HepG2 (cell line): Measurements from ENCODE around the gene KCNB1. TPM values are rescaled to one million over a fixed set of nuclear protein-coding genes. Genes with fewer than 3 reads are reported as not detected.

Experiments
- ATAC-seq: fragments of 200-7000 bp; cut with Tn5 transposase; 3 replicates; pipeline ENCODE4 v1.9.1; 2020; ENCODE audit warnings: mild to moderate bottlenecking, moderate library complexity
- BruUV-seq: library from RNA; stranded (reverse); fragments of 400-500 nt; replicated peaks from 2 replicates; lab custom pipeline; 2021; lab: Mats Ljungman, UMichigan
- CTCF ChIA-PET: fragments of 300-600 bp; formaldehyde crosslinking; extraction: SDS; loops from one replicate; lab custom pipeline; 2021; ENCODE audit warnings: low total read pairs, inconsistent platforms, low intra/inter-chr PET ratio; lab: Yijun Ruan, JAX
- POLR2A ChIA-PET: fragments of 350-600 bp; sonication (Branson Sonifier 250); formaldehyde crosslinking; loops from one replicate; lab custom pipeline; 2020; ENCODE audit warnings: antibody characterized with exemption, inconsistent platforms; lab: Yijun Ruan, JAX
- DNase-seq: peaks from one replicate; pipeline ENCODE4 v3.0.0-alpha.2; 2015; ENCODE audit warnings: low spot score
- FAIRE-seq: peaks from 3 replicates; lab custom pipeline; 2011; peaks lifted over from hg19 to GRCh38; lab: Jason Lieb, UNC
- H2AFZ ChIP-seq: one replicate; pipeline ENCODE4 v1.6.1; 2011; ENCODE audit warnings: low read length, inconsistent platforms
- H3K27ac ChIP-seq: fragments of 300-600 bp; 3 replicates; pipeline ENCODE4 v1.8.0; 2011; ENCODE audit warnings: mixed run types, mild to moderate bottlenecking, mixed read lengths, low read length, inconsistent platforms; ENCODE audit not compliant: insufficient read depth; ENCODE audit errors: extremely low read length
- H3K27me3 ChIP-seq, 2 experiments: fragments of 200-600 bp in 1 of 2; 2 replicates in 1 of 2; 3 replicates in 1 of 2; pipeline versions ENCODE4 v1.6.0 to v1.8.0; 2011; ENCODE audit warnings: low read length in 2 of 2, mild to moderate bottlenecking in 2 of 2, moderate library complexity in 2 of 2, inconsistent platforms in 1 of 2; ENCODE audit not compliant: insufficient read depth in 2 of 2, control insufficient read depth in 1 of 2
- H3K36me3 ChIP-seq, 2 experiments: fragments of 200-600 bp in 1 of 2; replicated peaks in 1 of 2; 2 replicates in 1 of 2; 3 replicates in 1 of 2; pipeline versions ENCODE4 v1.5.1 to v1.8.0; 2011; ENCODE audit warnings: low read length in 2 of 2, inconsistent platforms in 1 of 2; ENCODE audit not compliant: insufficient read depth in 2 of 2, control insufficient read depth in 1 of 2
- H3K4me1 ChIP-seq: 2 replicates; pipeline ENCODE4 v1.5.1; 2012; ENCODE audit warnings: low read length, inconsistent platforms; ENCODE audit not compliant: insufficient read depth
- H3K4me2 ChIP-seq: 2 replicates; pipeline ENCODE4 v1.6.0; 2011; ENCODE audit warnings: low read depth, low read length, inconsistent platforms
- H3K4me3 ChIP-seq, 3 experiments: fragments of 200-600 bp in 1 of 3; sonication (generic), shearing (Covaris generic) in 1 of 3; replicated peaks in 1 of 3; 2 replicates each; pipeline ENCODE4 v1.5.1; 2011 to 2016; ENCODE audit warnings: low read length in 3 of 3, inconsistent platforms in 2 of 3, low read depth in 2 of 3, mild to moderate bottlenecking in 2 of 3, control low read depth in 1 of 3, mixed read lengths in 1 of 3; ENCODE audit not compliant: insufficient read depth in 1 of 3
- H3K79me2 ChIP-seq: one replicate; pipeline ENCODE4 v1.6.1; 2011; ENCODE audit warnings: low read length, inconsistent platforms; ENCODE audit not compliant: insufficient read depth
- H3K9ac ChIP-seq: 2 replicates; pipeline ENCODE4 v1.6.0; 2011; ENCODE audit warnings: mild to moderate bottlenecking, low read depth, low read length, inconsistent platforms; ENCODE audit not compliant: insufficient read depth
- H3K9me3 ChIP-seq: 2 replicates; pipeline ENCODE4 v1.5.1; 2012; ENCODE audit warnings: mild to moderate bottlenecking, low read length
- H4K20me1 ChIP-seq: 2 replicates; pipeline ENCODE4 v1.6.0; 2011; ENCODE audit warnings: inconsistent platforms, mild to moderate bottlenecking, low read length, moderate library complexity; ENCODE audit not compliant: insufficient read depth
- HOXD1 ChIP-seq: sonication (generic); formaldehyde crosslinking; IDR thresholded peaks from 2 replicates; pipeline ENCODE4 v1.5.0; 2020; ENCODE audit warnings: missing genetic modification reagents
- RNF219 ChIP-seq: sonication (generic); formaldehyde crosslinking; IDR thresholded peaks from 2 replicates; pipeline ENCODE4 v1.5.0; 2020; ENCODE audit warnings: mild to moderate bottlenecking, missing genetic modification reagents
- SRF ChIP-seq: IDR thresholded peaks from 2 replicates; pipeline ENCODE4 v1.6.1; 2011; ENCODE audit warnings: mild to moderate bottlenecking, low read depth, low read length, moderate library complexity
- TBX2 ChIP-seq: sonication (generic); formaldehyde crosslinking; IDR thresholded peaks from 2 replicates; pipeline ENCODE4 v1.5.0; 2020; ENCODE audit warnings: missing genetic modification reagents, mild to moderate bottlenecking, borderline replicate concordance
- U2AF1 ChIP-seq: fragments of 200-400 bp; formaldehyde crosslinking; optimal IDR thresholded peaks from 2 replicates; pipeline ENCODE3; 2017; ENCODE audit warnings: mild to moderate bottlenecking, low read depth, low read length
- ZNF282 ChIP-seq: fragments of 450-650 bp; IDR thresholded peaks from 2 replicates; pipeline ENCODE4 v1.6.1; 2018; ENCODE audit not compliant: partially characterized antibody
- ZNF562 ChIP-seq: sonication (generic); formaldehyde crosslinking; IDR thresholded peaks from 2 replicates; pipeline ENCODE4 v1.8.0; 2022; ENCODE audit warnings: missing genetic modification reagents, borderline replicate concordance
- ZNF615 ChIP-seq: sonication (generic); formaldehyde crosslinking; IDR thresholded peaks from 2 replicates; pipeline ENCODE4 v1.5.0; 2020; ENCODE audit warnings: mild to moderate bottlenecking, missing genetic modification reagents, borderline replicate concordance
- WGBS: methylation state at CpG from one replicate; pipeline ENCODE4 v1.1.6; 2017; ENCODE audit warnings: low lambda C conversion rate; 5-methylcytosine and 5-hydroxymethylcytosine counted together
- in situ Hi-C: cut with HindIII; loops from 2 replicates; pipeline ENCODE4 v1.10.0; 2017; ENCODE audit warnings: low pct_unique_long_range_greater_than_20kb; ENCODE audit not compliant: extremely low pct_ligation_motif_present
- intact Hi-C: fragments of 100-400 bp; cut with micrococcal nuclease; formaldehyde crosslinking; loops from one replicate; pipeline ENCODE4 v1.10.0; 2022; ENCODE audit not compliant: unreplicated experiment
- polyA plus RNA-seq, 8 experiments: library from polyadenylated mRNA; depleted of rRNA in 3 of 8; stranded (reverse) in 7 of 8; unstranded in 1 of 8; fragments of >200 nt; fragmentation: Illumina TruSeq in 4 of 8; extraction: Trizol in 4 of 8; gene quantifications; 2 replicates each; pipeline versions ENCODE4 v1.2.1 to v1.2.3, GENCODE V29; 2011 to 2016; ENCODE audit warnings: low read depth in 4 of 8, missing spikeins in 1 of 8, mixed read lengths in 1 of 8; ENCODE audit not compliant: insufficient read depth in 1 of 8
- total RNA-seq, 5 experiments: library from RNA; depleted of rRNA; stranded (reverse); fragments of >200 nt; fragmentation: Illumina TruSeq; extraction: Trizol; gene quantifications; 2 replicates each; pipeline ENCODE4 v1.2.3, GENCODE V29; 2016; ENCODE audit warnings: low read depth in 1 of 5
- TF ChIP-seq, protein P1 (sequence below): sonication (generic); formaldehyde crosslinking; IDR thresholded peaks from 2 replicates; pipeline ENCODE4 v1.4.0; 2020; ENCODE audit warnings: missing genetic modification reagents

KCNB1 gene
- total and polyA plus RNA-seq, 2 of the 13 experiments (the other 11 are each of a cell fraction or from before 2014, with no cell fraction given) = 0.02 TPM; not detected in 1

DNA sequence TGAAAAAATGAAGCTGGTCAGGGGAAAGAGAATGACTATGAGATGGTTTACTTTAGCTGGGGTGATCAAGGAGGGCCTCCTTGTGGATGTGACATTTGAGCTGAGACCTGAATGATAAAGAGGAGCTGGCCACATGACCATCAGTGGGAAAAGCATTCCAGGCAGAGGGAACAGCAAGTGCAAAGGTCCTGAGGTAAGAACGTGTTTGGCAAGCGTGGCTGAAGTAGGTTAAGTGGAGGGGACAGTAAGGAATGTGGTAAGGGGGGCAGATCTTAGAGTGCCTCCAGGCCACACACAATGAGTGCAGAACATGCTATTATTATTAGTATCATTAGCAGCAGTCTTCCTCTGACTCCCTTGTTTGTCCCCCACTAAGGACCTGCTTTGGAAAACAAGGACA is 92.6 kb downstream of the KCNB1 start:
- no peak overlapping the region for H3K4me3 ChIP-seq
- ATAC-seq (no peak), FAIRE-seq (no peak), DNase-seq (no peak)
- TF ChIP-seq RNF219 (CRISPR knock-in tag) = no peak
- TF ChIP-seq SRF = no peak
- no peak for TF ChIP-seq HOXD1
- TF ChIP-seq TBX2 (CRISPR knock-in tag) = no peak
- TF ChIP-seq ZNF615 = no peak
- TF ChIP-seq ZNF562 (CRISPR knock-in tag) = no peak
- TF ChIP-seq ZNF282 = no peak
- TF ChIP-seq, protein P1, sequence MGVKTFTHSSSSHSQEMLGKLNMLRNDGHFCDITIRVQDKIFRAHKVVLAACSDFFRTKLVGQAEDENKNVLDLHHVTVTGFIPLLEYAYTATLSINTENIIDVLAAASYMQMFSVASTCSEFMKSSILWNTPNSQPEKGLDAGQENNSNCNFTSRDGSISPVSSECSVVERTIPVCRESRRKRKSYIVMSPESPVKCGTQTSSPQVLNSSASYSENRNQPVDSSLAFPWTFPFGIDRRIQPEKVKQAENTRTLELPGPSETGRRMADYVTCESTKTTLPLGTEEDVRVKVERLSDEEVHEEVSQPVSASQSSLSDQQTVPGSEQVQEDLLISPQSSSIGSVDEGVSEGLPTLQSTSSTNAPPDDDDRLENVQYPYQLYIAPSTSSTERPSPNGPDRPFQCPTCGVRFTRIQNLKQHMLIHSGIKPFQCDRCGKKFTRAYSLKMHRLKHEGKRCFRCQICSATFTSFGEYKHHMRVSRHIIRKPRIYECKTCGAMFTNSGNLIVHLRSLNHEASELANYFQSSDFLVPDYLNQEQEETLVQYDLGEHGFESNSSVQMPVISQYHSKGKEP (CRISPR knock-in tag) = no peak
- TF ChIP-seq U2AF1 = no peak
- H3K9me3 ChIP-seq = no peaks in the 10 kb centered on the region
- ChIA-PET POLR2A (no interaction called here), CTCF (no interaction called here)
- no peak overlapping the region for H2AFZ ChIP-seq
- 5% methylated on average over 2 of the region's 2 CpGs for WGBS
- BruUV-seq = no TSS peak
- in situ Hi-C loops = loop anchor here (5.0 kb wide), 1 partner anchor 92 kb away; the partner anchor contains the start of gene KCNB1
- no peak overlapping the region for H3K9ac ChIP-seq
- no peaks in the 10 kb centered on the region for H4K20me1 ChIP-seq
- peaks cover 2 to 8% of the 10 kb centered on the region in 2 experiments; a peak in 2 of 5 replicates for H3K27me3 ChIP-seq
- H3K4me1 ChIP-seq = no peaks in the 10 kb centered on the region
- no peaks in the 10 kb centered on the region for H3K79me2 ChIP-seq
- no peaks in the 10 kb centered on the region for H3K36me3 ChIP-seq
- no peak overlapping the region for H3K4me2 ChIP-seq
- H3K27ac ChIP-seq = no peak overlapping the region
- intact Hi-C loops = no loop called here
